NB4 (cell line): ENCODE data around the gene NTRK2.

ENCODE experiments used
- MAX ChIP-seq: IDR thresholded peaks from 2 replicates; pipeline ENCODE4 v1.6.1; 2011; ENCODE audit warnings: low read depth, low read length
- MYC ChIP-seq: IDR thresholded peaks from 2 replicates; pipeline ENCODE4 v1.6.1; 2011; ENCODE audit warnings: low read depth, low read length
- POLR2A ChIP-seq: IDR thresholded peaks from 2 replicates; pipeline ENCODE4 v1.6.1; 2011; ENCODE audit warnings: mild to moderate bottlenecking; ENCODE audit not compliant: insufficient read length; ENCODE audit errors: extremely low read depth
- TF ChIP-seq, protein P1 (sequence below): IDR thresholded peaks from one replicate; pipeline ENCODE4 v1.5.1; 2012; ENCODE audit warnings: low read depth, low read length

- no peak for TF ChIP-seq POLR2A
- TF ChIP-seq, protein P1, sequence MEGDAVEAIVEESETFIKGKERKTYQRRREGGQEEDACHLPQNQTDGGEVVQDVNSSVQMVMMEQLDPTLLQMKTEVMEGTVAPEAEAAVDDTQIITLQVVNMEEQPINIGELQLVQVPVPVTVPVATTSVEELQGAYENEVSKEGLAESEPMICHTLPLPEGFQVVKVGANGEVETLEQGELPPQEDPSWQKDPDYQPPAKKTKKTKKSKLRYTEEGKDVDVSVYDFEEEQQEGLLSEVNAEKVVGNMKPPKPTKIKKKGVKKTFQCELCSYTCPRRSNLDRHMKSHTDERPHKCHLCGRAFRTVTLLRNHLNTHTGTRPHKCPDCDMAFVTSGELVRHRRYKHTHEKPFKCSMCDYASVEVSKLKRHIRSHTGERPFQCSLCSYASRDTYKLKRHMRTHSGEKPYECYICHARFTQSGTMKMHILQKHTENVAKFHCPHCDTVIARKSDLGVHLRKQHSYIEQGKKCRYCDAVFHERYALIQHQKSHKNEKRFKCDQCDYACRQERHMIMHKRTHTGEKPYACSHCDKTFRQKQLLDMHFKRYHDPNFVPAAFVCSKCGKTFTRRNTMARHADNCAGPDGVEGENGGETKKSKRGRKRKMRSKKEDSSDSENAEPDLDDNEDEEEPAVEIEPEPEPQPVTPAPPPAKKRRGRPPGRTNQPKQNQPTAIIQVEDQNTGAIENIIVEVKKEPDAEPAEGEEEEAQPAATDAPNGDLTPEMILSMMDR, result no peak
- no peak for TF ChIP-seq MAX
- no peak for TF ChIP-seq MYC
These were observed 192.8 kb downstream of the NTRK2 start for GRCh38 chr9:84862308-84862707.
